ENCODE results near the gene TRH.

DNA sequence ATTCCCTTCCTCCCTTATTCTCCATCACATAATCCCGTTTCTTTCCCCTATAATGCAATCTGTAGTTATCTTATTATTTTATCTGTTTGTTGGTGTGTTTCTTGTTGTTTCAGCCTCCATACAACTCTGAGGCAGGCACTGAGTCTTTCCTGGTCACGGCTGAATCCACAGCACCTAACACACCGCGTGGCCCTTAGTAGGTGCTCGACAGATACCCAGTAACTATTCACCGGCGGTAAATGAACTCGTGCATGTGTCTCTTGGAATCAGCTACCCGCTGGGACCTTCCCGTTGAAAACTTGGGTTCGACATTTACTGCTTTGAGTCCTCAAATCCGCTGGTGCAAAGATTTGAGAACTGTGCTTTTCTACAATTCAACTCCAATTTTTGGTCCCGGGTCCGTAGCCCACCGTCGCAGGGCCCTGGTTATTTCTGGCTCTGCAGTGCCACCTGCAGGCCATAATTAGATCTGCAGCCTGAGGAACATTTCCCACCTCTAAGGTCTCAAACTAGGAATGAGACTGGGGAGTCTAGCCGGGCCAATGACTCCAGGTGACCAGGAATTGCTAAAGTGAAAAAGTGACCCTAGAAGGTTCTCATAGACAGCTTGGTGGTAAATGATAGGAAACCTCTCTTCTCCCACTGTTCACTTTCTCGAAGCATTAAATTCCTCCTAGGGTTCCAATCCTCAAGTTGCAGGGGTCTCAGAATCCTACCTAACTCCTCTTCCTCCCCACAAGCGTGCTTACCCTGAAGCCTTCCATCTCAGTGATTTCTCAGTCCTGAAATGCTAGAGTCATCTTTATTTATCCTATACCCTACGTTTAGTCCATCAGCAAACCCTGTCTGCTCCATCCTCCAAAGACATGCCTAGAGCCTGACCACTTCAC, 40.0 kb upstream of the TRH start:
- TF ChIP-seq, protein P1, sequence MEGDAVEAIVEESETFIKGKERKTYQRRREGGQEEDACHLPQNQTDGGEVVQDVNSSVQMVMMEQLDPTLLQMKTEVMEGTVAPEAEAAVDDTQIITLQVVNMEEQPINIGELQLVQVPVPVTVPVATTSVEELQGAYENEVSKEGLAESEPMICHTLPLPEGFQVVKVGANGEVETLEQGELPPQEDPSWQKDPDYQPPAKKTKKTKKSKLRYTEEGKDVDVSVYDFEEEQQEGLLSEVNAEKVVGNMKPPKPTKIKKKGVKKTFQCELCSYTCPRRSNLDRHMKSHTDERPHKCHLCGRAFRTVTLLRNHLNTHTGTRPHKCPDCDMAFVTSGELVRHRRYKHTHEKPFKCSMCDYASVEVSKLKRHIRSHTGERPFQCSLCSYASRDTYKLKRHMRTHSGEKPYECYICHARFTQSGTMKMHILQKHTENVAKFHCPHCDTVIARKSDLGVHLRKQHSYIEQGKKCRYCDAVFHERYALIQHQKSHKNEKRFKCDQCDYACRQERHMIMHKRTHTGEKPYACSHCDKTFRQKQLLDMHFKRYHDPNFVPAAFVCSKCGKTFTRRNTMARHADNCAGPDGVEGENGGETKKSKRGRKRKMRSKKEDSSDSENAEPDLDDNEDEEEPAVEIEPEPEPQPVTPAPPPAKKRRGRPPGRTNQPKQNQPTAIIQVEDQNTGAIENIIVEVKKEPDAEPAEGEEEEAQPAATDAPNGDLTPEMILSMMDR (IDR thresholded peaks at IDR 0.05 in 8 of 11, conservative IDR thresholded peaks at IDR 0.05 in 3 of 11), result peak; percentile 53 to 93 (median 88)
- TF ChIP-seq POLR2A (IDR thresholded peaks at IDR 0.05), result no peak
- TF ChIP-seq POLR2AphosphoS5 (IDR thresholded peaks at IDR 0.05), result no peak

Data from spleen (tissue), 7 donors.